NCI-H446 (cell line): ENCODE results near the gene RAB37.

Experiments
- DNase-seq, 2 experiments: peaks; one replicate each; lab custom pipeline; 2025; lab: John Stamatoyannopoulos, UW

Gene RAB37

DNA sequence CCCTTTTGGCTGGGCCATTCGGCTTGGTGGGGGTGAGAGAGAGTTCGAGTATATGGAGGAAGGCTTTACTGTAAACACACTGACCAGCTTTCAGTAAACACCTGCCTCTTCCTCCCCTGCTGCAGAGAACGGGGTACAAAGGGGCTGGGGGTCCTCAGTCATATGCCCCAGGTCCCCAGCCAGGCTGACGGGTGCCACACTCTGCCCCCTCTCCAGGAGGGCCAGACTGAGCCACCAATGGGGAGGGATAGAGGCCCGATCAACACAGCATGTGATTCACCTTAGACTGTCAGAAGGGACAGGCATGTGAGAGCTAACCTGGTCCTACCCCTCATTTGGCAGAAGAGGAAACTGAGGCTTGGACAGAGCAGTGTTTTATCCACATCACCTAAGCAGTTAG, 24.4 kb downstream of the RAB37 start:
- no peak for DNase-seq

DNA sequence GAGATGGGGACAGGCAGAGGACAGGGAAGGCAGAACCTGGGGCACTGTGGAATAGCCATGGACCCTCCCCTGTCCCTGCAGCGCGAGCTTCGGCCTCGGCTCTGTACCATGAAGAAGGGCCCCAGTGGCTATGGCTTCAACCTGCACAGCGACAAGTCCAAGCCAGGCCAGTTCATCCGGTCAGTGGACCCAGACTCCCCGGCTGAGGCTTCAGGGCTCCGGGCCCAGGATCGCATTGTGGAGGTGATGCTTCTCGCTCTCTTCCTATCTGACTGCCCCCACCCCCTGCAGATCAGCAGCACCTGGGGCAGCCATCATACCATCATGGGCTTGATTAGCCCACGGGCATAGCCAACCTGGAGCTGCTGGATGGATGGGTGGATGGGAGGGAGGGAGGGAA, 24.9 kb downstream of the RAB37 start:
- DNase-seq = no peak

DNA sequence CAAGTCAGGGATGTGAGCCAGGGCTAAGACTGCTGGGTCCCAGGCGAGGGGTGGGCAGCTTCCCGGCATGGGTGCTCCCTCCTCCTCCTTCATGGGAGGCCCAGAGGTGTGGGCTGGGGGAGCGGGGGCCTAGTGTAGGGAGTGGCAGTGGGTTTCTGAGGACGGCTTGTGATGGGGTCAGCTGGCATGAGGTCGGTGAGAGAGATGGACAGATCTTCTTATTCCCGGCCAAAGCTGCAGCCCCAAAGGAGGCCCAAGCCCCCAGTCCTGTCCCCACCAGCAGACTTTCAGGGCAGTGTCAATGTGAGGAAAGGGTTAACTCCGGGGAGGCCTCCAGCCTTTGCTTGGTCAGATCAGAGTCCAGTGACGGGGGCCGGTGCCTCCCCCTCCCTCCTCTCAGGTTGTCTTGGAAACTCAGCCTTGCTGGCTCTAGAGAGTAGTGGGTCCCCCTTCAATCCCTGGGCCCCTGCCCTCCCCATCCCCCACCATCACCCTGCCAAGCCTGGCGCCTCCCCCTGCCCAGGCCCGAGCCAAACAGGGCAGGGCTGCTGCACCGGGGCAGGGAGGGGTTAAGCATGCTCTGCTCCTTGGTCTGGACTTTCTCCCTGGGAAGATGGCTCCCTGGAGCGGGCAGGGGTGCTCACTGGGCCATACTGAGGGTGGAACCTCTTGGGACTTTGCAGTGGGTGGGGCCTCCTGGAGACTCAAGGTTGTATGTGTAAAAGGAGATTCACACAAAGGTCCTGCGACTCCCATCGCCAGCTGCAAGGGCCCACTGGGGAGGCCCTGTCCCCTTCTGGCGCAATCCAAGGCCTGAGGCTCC, 26.7 kb downstream of the RAB37 start:
- DNase-seq = no peak

DNA sequence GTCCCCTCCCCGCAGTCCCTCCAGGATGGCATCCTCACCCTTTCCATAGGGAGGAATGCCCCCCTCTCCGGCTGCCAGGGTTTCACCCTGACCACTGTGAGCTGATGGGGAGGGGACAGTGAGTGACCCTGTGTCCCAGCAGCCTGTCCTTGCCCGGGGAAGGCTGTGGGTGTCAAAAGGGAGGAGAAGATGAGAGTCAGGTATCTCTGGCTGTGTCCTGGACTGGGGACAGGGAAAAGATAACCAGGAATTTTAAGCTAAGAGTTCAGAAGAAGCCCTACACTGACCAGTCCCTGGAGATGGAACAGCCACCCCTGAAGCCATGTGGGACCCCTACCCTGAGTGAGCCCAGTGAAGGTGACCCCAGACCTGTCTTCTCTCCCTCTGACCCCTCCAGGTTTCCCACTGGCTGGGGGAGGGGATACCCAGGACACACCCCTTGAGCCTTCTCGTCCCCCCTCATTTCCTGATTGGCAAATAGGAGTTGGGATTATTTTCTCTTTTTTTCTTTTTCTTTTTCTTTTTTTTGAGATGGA, 27.8 kb downstream of the RAB37 start:
- no peak for DNase-seq

DNA sequence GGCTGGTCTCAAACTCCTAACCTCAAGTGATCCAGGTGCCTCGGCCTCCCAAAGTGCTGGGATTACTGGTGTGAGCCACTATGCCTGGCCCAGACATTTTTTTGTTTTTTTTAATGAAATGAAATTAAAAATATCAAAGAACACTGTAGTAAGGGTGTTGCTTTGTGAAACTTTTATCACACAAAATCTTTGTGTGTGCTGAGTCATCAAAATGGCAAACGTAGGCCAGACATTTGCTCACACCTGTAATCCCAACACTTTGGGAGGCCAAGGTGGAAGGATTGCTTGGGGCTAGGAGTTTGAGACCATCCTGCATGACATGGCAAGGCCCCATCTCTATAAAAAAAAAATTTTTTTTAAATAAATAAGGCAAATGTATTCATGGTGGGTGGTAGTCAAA, 29.4 kb downstream of the RAB37 start:
- no peak for DNase-seq

DNA sequence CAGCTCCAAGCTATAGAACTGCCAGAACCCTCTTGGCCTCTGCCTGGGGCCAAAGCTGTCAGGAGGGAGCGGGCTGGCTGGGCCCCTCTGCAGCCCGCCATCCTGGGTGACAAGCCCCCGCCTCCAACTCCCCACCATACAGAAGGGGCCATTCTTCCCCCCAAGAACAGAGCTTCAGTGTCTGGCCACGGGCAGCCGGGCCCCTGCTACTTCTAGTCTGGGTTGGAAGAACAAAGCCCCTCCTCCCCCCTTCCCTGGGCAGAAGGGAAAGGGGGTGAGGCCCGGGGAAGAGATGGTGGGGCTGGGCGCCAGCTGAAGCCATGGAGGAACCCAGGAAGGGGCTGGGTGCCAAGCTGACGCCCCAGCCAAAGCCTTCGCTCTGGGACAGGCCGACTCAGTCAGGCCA, 30.1 kb downstream of the RAB37 start:
- peak in 1 of 2 experiments; percentile 74 for DNase-seq

DNA sequence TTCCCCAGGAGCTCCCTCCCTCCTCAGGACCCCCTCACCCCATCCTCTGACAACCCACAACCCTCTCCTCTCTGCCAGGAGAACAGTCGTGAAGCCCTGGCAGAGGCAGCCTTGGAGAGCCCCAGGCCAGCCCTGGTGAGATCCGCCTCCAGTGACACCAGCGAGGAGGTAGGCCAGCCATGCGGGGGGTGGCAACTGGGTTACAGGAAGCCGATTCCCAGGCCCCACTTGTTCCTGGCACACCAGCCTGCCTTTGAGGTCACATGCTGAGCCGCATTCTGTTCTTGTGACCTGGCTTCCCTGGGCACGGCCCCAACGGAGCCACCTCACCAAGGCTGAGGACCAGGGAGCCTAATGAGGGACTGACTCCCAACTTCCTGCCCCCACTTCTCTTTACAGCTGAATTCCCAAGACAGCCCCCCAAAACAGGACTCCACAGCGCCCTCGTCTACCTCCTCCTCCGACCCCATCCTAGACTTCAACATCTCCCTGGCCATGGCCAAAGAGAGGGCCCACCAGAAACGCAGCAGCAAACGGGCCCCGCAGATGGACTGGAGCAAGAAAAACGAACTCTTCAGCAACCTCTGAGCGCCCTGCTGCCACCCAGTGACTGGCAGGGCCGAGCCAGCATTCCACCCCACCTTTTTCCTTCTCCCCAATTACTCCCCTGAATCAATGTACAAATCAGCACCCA, 31.2 kb downstream of the RAB37 start:
- peak; percentile 22 to 49 for DNase-seq

DNA sequence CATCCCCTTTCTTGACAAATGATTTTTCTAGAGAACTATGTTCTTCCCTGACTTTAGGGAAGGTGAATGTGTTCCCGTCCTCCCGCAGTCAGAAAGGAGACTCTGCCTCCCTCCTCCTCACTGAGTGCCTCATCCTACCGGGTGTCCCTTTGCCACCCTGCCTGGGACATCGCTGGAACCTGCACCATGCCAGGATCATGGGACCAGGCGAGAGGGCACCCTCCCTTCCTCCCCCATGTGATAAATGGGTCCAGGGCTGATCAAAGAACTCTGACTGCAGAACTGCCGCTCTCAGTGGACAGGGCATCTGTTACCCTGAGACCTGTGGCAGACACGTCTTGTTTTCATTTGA, 31.7 kb downstream of the RAB37 start:
- DNase-seq = no peak

DNA sequence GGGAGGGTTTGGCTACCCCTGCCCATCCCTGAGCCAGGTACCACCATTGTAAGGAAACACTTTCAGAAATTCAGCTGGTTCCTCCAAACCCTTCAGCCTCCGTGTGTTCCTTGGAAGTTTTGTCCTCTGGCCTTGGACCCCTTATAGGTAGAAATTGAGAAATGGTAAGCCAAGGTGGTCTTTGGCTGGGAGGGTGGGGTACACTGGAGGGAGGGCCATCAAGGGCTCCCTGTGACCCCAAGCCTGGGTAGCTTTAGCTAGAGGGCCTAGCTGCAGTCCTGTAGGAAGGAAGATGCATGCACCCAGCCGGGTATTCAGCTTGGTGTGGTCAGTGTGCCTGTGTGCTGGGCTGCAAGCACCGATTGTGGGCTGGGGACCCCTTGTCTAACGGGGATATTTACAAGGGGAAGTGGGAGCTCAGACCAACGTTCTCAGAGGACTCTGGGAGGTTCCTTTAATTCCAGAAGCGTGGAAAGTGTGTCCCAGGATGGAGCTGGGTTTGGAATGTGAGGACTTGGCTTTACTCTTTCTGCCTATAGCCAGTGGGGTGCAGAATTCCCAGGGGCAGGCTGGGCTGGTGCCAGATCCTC, 32.3 kb downstream of the RAB37 start:
- DNase-seq = no peak

DNA sequence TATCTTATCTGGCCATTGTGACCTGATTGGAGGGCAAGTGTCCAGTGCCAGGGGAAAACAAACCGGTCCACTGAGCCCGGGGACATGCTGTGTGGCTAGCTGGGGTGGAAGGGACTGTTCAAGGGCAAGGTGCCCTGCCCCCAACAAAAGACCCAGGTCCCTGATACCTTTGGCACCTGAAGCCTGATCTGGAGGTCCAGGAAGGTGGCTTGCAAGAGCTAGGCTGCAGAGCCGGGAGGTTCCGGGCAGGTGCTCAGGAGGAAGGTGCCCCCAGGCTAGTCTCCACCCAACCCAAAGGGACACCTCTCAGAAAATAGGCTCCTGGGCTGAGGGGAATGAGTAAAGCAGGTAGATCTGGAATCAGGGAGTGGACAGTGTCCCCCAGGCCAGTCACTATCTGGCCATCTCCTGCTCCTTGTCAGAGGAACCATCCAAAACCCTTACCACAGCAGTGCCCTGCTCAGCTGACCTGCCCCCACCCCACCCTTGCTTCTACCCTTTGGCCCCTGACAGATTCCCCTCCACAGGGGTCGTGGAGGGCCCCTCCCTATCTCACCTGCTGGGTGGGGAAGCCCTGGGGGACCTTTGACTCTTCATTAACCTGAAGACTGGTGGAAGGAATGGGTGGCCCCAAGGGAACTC, 32.9 kb downstream of the RAB37 start:
- no peak for DNase-seq

DNA sequence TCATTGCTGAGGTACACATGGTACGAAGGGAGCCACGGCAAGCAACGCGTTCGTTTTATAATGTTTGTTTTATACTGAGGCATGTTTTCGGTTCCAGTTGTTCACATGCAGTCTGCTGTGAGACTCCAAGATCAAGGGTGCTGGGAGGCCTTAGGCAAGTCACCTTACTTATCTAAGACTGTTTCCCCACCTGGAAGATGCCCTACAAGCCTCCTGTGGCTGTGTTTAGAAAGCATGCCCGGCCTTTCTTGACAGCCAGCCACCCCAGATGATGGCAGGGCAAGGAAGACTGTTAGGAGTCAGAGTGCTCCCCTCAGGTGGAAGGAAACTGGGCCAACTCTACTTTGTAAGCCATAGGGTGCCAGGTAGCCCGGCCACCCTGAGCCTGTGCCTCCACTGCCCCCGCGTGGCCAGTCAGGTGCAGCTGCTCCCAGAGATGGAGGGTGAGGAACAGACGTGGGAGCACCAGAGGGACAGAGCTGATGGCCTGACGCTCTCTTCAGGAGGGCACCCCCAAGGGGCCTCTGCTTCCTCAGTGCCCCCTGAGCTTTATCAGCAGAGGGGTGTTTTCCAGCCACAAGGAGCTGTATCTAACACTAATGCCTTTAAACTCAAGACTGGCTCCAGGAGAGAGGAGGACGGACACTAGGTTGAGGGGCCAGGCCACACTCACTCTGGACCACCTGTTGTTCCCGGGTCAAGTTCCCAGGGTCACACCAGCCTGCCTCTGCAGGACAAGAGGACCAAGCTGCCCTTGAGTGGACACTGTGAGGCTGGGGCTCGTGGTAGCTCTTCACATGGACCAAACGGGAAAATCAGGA, 33.7 kb downstream of the RAB37 start:
- DNase-seq = no peak

DNA sequence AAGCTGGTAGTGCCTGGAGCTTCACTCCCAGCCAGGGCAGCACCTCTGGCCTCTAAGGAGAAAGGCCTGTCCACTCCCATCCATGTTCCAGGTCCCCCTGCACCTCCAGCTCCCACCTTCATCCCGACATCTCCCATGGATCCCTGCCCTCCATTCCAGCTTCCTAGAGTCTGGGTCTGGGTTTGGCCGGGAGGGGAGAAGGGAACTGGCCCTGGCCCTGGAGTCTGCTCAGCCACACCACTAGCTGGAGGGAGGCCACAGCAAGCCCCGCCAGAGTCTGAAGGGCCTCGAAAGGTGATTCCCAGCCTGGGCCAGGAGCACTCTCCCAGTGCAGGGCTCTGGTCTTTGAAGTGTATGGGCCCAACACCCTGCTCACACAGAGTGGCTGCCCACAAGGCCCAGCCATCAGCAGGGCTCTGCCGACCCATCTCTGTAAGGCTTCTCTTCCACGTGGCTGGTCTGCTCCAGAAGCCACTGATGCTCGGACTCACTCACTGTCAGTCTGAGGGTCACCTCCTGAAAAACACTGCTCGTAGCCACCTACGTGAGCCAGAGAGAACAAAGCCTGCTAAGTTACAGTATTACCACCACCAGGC, 34.4 kb downstream of the RAB37 start:
- no peak for DNase-seq

DNA sequence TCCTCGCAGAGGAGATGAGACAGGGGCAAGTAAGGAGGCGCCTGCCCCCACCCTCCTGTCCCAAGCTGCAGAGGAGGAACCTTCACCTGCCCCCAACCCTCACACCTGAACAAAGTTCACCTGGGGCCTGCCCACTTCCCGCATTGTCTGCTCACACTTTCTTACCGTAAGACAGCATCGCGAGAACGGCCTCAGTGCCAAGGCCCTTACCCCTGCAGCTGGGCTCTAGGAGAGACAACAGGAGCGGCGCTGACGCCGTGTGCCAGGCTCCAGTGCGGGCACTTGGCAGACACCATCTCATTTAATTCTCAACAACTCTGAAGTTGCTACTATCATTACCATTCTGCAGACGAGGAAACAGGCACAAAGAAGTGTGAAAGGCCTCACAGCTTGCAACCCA, 35.0 kb downstream of the RAB37 start:
- no peak for DNase-seq

DNA sequence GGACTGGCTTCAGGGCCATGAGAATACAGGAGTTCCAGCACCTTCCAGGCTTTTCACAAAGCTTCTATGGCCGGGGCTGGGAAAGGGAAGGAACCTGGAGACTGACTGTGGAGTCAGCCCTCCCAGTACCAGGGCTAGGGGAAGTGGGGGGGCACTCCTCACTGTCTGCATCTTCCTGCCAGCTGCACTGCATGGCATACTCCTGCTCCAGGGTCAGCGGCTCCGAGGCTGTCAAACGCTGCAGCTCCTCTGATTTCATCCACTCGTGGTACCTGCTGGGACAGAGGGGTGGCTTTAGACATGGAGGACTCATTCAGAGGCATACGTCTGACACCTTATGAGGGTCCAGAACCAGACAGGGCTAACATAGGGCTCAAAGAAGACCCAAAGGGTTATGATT, 36.4 kb downstream of the RAB37 start:
- DNase-seq = no peak

DNA sequence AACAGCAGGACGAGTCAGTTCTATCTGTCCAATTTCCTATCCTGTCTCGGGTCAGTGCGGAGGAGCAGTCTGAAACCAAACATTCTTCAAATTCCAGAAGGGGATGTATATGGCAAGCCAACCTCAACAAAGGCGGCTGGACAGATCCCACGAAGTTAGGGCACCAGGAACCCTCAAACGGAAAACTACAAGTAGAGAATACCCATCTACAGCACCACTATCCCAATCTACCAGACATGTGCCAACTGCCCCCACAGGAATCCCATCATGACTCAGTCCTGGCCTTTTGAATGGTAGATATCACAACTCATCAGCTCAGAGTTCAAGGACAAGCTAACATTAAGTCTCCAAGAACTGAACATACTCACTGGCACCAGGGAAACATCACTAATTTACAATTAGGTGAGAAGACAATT, 36.8 kb downstream of the RAB37 start:
- DNase-seq = no peak

DNA sequence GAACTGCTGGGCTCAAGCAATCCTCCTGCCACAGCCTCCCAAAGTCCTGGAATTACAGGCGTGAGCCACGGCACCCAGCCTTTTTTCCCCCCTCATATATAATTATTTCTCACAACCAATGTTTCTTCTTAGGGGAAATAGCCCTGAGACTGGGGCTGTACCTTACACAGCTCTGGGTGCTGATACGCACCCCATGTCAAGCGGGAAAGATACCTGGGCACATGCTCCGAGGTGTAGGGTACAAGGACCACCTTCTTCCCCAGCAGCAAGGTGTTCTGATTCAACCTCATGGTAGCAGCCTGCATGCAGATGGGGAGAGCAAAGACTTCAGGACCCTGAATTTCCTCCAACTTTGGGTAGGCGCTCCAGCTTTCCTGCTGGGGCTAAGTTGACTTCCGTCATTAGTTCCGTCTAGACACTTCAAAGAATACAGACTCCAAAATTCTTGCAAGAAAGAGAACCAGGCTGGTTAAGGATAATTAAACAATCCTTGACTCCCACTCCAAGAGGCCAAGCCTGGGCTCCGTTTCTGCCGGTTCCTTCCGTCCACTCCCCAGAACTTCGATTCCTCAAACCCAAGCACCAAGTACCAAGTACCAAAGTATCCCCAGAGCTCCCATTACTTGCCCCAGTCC, 38.5 kb downstream of the RAB37 start:
- DNase-seq = no peak

DNA sequence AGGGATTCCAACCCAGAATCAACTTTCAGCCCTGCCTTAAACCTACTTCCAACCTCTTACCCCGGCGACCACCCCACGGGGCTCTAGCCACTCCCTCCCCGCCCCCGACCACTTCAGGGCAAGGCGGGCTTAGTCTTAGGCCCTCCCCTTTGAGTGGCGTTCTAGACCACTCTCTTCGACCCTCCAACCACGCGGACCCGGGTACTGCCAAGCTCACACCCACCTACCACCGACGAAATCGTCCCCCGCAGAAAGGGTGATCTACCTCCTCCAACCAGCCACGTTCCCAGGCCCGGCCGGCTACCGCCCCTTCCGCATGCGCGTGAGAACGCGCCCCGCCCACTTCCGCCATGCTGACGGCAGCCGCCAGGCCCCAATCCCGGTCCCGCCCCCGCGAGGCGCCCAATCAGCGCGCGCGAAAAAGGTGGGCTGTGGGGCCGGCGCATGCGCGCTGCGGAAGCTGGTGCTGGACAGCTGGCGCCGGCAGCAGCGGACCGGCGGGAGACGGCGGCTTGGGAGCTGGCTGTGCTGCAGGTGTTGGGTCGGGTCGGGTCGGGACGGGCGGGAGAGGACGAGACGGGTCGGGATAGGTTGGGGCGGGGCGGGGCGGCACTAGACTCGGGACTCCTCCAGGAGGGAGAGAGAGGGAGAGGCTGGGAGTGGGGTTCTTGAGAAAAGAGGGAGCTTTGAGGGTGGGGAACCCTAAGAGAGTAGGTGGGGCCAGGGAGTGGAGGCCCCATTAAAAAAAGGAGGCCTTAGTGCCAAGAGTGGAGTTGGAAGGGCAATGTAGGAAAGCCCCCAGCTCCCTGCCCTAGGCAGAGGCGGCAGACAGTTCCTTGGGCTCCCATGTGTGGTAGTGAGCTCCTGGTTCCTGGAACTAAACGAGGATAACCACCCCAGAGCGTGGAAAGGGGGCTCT, 39.2 kb downstream of the RAB37 start, which contains the start of gene NAT9:
TSS of gene NAT9 (minus strand) at position 302 of the 919 bp plus-strand sequence. CDS start 647 bp downstream, outside the sequence.
- DNase-seq = peak; percentile 97 to 99

DNA sequence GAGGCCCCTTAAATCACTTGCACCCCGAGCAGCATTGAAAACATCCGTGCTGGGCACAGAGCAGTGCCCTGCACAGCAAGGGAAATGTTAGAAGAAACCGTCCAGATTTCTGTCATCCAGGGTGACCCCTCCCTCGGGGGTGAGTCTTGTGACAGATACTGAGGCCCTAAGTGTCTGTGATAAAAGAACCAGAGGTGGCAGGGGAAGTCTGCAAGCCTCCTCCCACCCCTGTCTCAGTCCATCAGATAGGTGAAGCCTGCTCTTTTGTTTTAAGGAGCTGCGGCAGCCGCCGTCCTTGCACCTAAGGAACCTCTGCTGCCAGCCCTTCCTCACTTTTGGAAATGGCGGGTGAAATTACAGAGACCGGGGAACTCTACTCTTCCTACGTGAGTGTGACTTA, 39.9 kb downstream of the RAB37 start:
- DNase-seq = no peak

DNA sequence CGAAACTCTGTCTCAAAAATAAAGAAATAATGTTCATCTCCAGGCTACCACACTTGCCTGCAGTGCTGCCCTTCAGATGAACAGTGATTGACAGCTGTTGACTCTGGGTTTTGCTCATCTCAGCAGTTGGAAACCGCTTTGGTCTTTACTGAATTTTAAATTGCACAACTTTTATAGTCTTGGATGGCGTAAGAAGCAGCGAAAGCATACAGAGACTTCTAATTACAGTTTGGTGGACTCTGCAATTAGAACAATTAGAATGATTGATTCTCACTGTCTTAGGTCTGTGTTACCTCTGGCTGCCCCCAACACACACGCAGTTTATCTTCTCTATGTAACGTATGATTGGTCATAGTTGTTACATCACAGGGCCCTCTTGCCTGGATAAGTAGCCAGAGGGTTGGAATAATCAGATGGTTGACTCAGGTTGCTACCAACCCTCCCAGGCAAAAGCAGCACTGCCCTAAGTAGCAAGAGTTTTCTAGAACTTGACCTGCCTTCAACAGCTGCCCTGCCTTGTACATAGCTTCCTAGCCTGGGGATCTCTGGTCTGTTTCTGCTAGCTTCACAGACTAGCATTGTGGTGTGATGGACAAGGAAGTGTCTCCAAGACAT, 41.0 kb downstream of the RAB37 start:
- no peak for DNase-seq
